GM19099 (cell line): Measurements from ENCODE around the gene CATSPERZ.

Experiments used
- POLR2A ChIP-seq: IDR thresholded peaks from 3 replicates; pipeline ENCODE4 v1.6.1; 2011; ENCODE audit warnings: low read depth; ENCODE audit not compliant: insufficient read length; ENCODE audit errors: extremely low read depth

CATSPERZ gene

GRCh38 chr11:64349025-64349387, 48.8 kb downstream of the CATSPERZ start:
- TF ChIP-seq POLR2A: no peak

- TF ChIP-seq POLR2A: no peak
Measured at GRCh38 chr11:64349404-64349803, 49.2 kb downstream of the CATSPERZ start.

GRCh38 chr11:64351136-64351631, 51.0 kb downstream of the CATSPERZ start:
- TF ChIP-seq POLR2A: no peak

GRCh38 chr11:64352099-64352994, 52.2 kb downstream of the CATSPERZ start:
- TF ChIP-seq POLR2A: no peak

GRCh38 chr11:64352995-64353714, 53.0 kb downstream of the CATSPERZ start:
- no peak for TF ChIP-seq POLR2A

GRCh38 chr11:64353715-64354506, 53.8 kb downstream of the CATSPERZ start:
- TF ChIP-seq POLR2A: no peak
